ENCODE results near the gene SLFN12L. TPM values are rescaled to one million over a fixed set of nuclear protein-coding genes. Genes with fewer than 3 reads are reported as not detected.
A peak's percentile ranks its signal among the peaks of the same experiment; 100 is the strongest.

The SLFN12L gene
- total and polyA plus RNA-seq, 10 of the 15 experiments (the other 5 are each of a cell fraction or from before 2014, with no cell fraction given): 1.0 to 21.3 (median 9.4) TPM

DNA sequence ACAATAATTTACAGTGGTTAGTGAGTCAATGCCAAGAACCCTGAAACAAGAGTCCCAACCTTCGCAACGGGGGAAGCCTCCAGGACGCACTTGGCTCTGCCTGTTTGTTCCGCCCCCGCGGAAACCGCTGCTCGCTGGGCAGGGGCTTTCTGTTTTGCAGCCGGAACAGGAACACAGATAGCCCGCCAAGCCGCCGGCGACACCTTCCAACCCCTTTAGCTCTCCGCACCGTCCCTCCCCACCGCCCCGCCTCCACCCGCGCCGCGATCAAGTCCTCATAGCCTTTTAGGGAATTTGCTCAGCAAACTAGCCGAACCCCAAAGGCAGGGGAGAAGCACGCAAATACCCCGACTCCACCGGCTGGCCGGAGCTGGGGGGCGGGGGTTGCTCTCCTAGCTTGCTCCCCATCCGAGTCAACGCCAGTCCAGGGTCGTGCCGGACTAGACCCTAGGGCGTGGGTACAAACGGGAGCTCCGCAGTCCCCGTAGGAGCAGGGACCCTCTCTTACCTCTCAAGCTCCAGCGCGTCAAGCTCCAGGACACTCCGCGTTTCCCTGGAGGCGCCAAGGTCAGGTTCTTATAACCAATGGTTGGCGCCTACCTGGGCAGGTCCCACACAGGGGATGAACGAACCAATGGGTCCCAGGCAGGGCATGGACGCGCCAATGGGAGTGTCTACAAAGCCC lies 89.1 kb downstream of the SLFN12L start, which contains the start of gene SLFN13 (continued):
- TF ChIP-seq, protein P1, sequence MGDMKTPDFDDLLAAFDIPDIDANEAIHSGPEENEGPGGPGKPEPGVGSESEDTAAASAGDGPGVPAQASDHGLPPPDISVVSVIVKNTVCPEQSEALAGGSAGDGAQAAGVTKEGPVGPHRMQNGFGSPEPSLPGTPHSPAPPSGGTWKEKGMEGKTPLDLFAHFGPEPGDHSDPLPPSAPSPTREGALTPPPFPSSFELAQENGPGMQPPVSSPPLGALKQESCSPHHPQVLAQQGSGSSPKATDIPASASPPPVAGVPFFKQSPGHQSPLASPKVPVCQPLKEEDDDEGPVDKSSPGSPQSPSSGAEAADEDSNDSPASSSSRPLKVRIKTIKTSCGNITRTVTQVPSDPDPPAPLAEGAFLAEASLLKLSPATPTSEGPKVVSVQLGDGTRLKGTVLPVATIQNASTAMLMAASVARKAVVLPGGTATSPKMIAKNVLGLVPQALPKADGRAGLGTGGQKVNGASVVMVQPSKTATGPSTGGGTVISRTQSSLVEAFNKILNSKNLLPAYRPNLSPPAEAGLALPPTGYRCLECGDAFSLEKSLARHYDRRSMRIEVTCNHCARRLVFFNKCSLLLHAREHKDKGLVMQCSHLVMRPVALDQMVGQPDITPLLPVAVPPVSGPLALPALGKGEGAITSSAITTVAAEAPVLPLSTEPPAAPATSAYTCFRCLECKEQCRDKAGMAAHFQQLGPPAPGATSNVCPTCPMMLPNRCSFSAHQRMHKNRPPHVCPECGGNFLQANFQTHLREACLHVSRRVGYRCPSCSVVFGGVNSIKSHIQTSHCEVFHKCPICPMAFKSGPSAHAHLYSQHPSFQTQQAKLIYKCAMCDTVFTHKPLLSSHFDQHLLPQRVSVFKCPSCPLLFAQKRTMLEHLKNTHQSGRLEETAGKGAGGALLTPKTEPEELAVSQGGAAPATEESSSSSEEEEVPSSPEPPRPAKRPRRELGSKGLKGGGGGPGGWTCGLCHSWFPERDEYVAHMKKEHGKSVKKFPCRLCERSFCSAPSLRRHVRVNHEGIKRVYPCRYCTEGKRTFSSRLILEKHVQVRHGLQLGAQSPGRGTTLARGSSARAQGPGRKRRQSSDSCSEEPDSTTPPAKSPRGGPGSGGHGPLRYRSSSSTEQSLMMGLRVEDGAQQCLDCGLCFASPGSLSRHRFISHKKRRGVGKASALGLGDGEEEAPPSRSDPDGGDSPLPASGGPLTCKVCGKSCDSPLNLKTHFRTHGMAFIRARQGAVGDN (IDR thresholded peaks at IDR 0.05): peak; percentile 80
- TF ChIP-seq RFX5 (IDR thresholded peaks at IDR 0.05; ENCODE audit: low read depth, low read length): no peak
- TF ChIP-seq, protein P2, sequence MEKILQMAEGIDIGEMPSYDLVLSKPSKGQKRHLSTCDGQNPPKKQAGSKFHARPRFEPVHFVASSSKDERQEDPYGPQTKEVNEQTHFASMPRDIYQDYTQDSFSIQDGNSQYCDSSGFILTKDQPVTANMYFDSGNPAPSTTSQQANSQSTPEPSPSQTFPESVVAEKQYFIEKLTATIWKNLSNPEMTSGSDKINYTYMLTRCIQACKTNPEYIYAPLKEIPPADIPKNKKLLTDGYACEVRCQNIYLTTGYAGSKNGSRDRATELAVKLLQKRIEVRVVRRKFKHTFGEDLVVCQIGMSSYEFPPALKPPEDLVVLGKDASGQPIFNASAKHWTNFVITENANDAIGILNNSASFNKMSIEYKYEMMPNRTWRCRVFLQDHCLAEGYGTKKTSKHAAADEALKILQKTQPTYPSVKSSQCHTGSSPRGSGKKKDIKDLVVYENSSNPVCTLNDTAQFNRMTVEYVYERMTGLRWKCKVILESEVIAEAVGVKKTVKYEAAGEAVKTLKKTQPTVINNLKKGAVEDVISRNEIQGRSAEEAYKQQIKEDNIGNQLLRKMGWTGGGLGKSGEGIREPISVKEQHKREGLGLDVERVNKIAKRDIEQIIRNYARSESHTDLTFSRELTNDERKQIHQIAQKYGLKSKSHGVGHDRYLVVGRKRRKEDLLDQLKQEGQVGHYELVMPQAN (conservative IDR thresholded peaks at IDR 0.05): peak; percentile 32; the same call in 1 of the 2 replicates
- TF ChIP-seq CHD2 (IDR thresholded peaks at IDR 0.05; ENCODE audit: borderline replicate concordance, low read depth, low read length): 0 out of 2 replicates have a peak, but pooled peaks have one; percentile 21
- TF ChIP-seq MEF2B (IDR thresholded peaks at IDR 0.05; ENCODE audit: partially characterized antibody, poor library complexity, severe bottlenecking): peak; percentile 32
- TF ChIP-seq CEBPB (IDR thresholded peaks at IDR 0.05; ENCODE audit: borderline replicate concordance in 1 of 2, low read depth in 2 of 2, low read length in 2 of 2): no peak
- TF ChIP-seq, protein P3, sequence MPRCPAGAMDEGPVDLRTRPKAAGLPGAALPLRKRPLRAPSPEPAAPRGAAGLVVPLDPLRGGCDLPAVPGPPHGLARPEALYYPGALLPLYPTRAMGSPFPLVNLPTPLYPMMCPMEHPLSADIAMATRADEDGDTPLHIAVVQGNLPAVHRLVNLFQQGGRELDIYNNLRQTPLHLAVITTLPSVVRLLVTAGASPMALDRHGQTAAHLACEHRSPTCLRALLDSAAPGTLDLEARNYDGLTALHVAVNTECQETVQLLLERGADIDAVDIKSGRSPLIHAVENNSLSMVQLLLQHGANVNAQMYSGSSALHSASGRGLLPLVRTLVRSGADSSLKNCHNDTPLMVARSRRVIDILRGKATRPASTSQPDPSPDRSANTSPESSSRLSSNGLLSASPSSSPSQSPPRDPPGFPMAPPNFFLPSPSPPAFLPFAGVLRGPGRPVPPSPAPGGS (IDR thresholded peaks at IDR 0.05; ENCODE audit: borderline replicate concordance, insufficient read depth, low read depth, low read length, poor library complexity, severe bottlenecking): peak; percentile 82
- TF ChIP-seq PAX8 (IDR thresholded peaks at IDR 0.05): no peak
- TF ChIP-seq CBX5 (IDR thresholded peaks at IDR 0.05; ENCODE audit: low read depth): 0 out of 2 replicates have a peak, but pooled peaks have one; percentile 4
- TF ChIP-seq ASH2L (IDR thresholded peaks at IDR 0.05; ENCODE audit: borderline replicate concordance, low read depth): peak; percentile 56; the same call in 1 of the 2 replicates
- peak; percentile 70; the same call in 1 of the 2 replicates for TF ChIP-seq CREM (IDR thresholded peaks at IDR 0.05; ENCODE audit: low read depth)
- TF ChIP-seq BCL11A (IDR thresholded peaks at IDR 0.05; ENCODE audit: low read depth, low read length): peak; percentile 68; the same call in 1 of the 2 replicates
- TF ChIP-seq STAT3 (IDR thresholded peaks at IDR 0.05; ENCODE audit: low read depth, low read length): no peak
- TF ChIP-seq ZNF384 (IDR thresholded peaks at IDR 0.05; ENCODE audit: borderline replicate concordance, low read depth, low read length): no peak
- peak; percentile 36 to 99 for TF ChIP-seq EGR1 (IDR thresholded peaks at IDR 0.05; ENCODE audit: borderline replicate concordance in 1 of 2, low read depth in 2 of 2, low read length in 2 of 2)
- TF ChIP-seq, protein P4, sequence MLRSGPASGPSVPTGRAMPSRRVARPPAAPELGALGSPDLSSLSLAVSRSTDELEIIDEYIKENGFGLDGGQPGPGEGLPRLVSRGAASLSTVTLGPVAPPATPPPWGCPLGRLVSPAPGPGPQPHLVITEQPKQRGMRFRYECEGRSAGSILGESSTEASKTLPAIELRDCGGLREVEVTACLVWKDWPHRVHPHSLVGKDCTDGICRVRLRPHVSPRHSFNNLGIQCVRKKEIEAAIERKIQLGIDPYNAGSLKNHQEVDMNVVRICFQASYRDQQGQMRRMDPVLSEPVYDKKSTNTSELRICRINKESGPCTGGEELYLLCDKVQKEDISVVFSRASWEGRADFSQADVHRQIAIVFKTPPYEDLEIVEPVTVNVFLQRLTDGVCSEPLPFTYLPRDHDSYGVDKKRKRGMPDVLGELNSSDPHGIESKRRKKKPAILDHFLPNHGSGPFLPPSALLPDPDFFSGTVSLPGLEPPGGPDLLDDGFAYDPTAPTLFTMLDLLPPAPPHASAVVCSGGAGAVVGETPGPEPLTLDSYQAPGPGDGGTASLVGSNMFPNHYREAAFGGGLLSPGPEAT (IDR thresholded peaks at IDR 0.05; ENCODE audit: low read depth): peak; percentile 77
- TF ChIP-seq NRF1 (conservative IDR thresholded peaks at IDR 0.05; ENCODE audit: low read depth, low read length): no peak
- peak; percentile 58; the same call in 1 of the 2 replicates for TF ChIP-seq PAX5 (IDR thresholded peaks at IDR 0.05; ENCODE audit: borderline replicate concordance, low read depth, low read length)

Measured in GM12878 (cell line).